GM12878 (cell line): ENCODE measurements around the gene FXYD3. TPM values are rescaled to one million over a fixed set of nuclear protein-coding genes. Genes with fewer than 3 reads are reported as not detected.

Experiments used
- ATAC-seq: fragments of 200-7000 bp; cut with Tn5 transposase; 3 replicates; pipeline ENCODE4 v1.9.1; 2020; ENCODE audit warnings: mild to moderate bottlenecking, moderate library complexity
- BruUV-seq: library from RNA; stranded (reverse); fragments of 400-500 nt; replicated peaks from 2 replicates; lab custom pipeline; 2021; lab: Mats Ljungman, UMichigan
- CTCF ChIA-PET: fragments of 300-600 bp; sonication (Branson Sonifier 250); formaldehyde crosslinking; extraction: SDS; loops from one replicate; lab custom pipeline; 2021; ENCODE audit warnings: inconsistent platforms; lab: Yijun Ruan, JAX
- POLR2A ChIA-PET: fragments of 350-600 bp; formaldehyde crosslinking; extraction: SDS; loops from one replicate; lab custom pipeline; 2021; ENCODE audit warnings: inconsistent platforms; lab: Charles Lee
- RAD21 ChIA-PET: fragments of 300-600 bp; sonication (Branson Sonifier 250); formaldehyde crosslinking; loops from one replicate; lab custom pipeline; 2023; ENCODE audit warnings: antibody characterized with exemption; ENCODE audit not compliant: unreplicated experiment; lab: Charles Lee
- SMC1A ChIA-PET: fragments of 300-600 bp; sonication (Branson Sonifier 250); formaldehyde crosslinking; loops from one replicate; lab custom pipeline; 2023; ENCODE audit not compliant: unreplicated experiment, uncharacterized antibody; lab: Charles Lee
- DNase-seq: peaks from one replicate; pipeline ENCODE4 v3.0.0-alpha.2; 2011; ENCODE audit warnings: low read depth, low spot score
- FAIRE-seq: peaks from 3 replicates; lab custom pipeline; 2011; peaks lifted over from hg19 to GRCh38; lab: Jason Lieb, UNC
- H2AFZ ChIP-seq: 2 replicates; pipeline ENCODE4 v1.6.0; 2011; ENCODE audit warnings: low read depth, low read length, control low read depth; ENCODE audit not compliant: control insufficient read depth
- H3K27ac ChIP-seq: 2 replicates; pipeline ENCODE4 v1.5.1; 2011; ENCODE audit warnings: control low read depth; ENCODE audit not compliant: control insufficient read depth, insufficient read depth
- H3K27me3 ChIP-seq, 2 experiments: replicated peaks in 1 of 2; 2 replicates each; pipeline versions ENCODE4 v1.6.0 to v1.6.1; 2011; ENCODE audit warnings: low read length in 1 of 2; ENCODE audit not compliant: control insufficient read depth in 2 of 2, insufficient read depth in 2 of 2
- H3K36me3 ChIP-seq, 2 experiments: 2 replicates each; pipeline ENCODE4 v1.5.1; 2011; ENCODE audit warnings: low read length in 1 of 2; ENCODE audit not compliant: control insufficient read depth in 2 of 2, insufficient read depth in 2 of 2
- H3K4me1 ChIP-seq: 2 replicates; pipeline ENCODE4 v1.6.1; 2011; ENCODE audit warnings: mild to moderate bottlenecking, low read length, moderate library complexity, mixed read lengths; ENCODE audit not compliant: control insufficient read depth, insufficient read depth
- H3K4me2 ChIP-seq: 2 replicates; pipeline ENCODE4 v1.6.0; 2011; ENCODE audit warnings: control low read depth; ENCODE audit not compliant: control insufficient read depth, insufficient read depth
- H3K4me3 ChIP-seq: fragments of 200-600 bp; sonication (generic); 2 replicates; pipeline ENCODE4 v1.5.1; 2016
- H3K79me2 ChIP-seq: 2 replicates; pipeline ENCODE4 v1.6.0; 2011; ENCODE audit warnings: low read length; ENCODE audit not compliant: control insufficient read depth, insufficient read depth
- H3K9ac ChIP-seq: 2 replicates; pipeline ENCODE4 v1.8.0; 2011; ENCODE audit warnings: low read length, control low read depth, mixed read lengths; ENCODE audit not compliant: control insufficient read depth, insufficient read depth
- H3K9me3 ChIP-seq: replicated peaks from 3 replicates; pipeline ENCODE4 v1.5.1; 2011; ENCODE audit warnings: mild to moderate bottlenecking, low read length; ENCODE audit not compliant: control insufficient read depth, insufficient read depth
- H4K20me1 ChIP-seq: 2 replicates; pipeline ENCODE4 v1.6.0; 2011; ENCODE audit not compliant: control insufficient read depth, insufficient read depth
- BACH1 ChIP-seq: fragments of 450-650 bp; IDR thresholded peaks from 2 replicates; pipeline ENCODE4 v1.6.1; 2017; ENCODE audit warnings: mild to moderate bottlenecking, borderline replicate concordance
- BHLHE40 ChIP-seq, 2 experiments: fragments of 450-650 bp in 1 of 2; IDR thresholded peaks; 2 replicates each; pipeline ENCODE4 v1.6.1; 2011 to 2017; ENCODE audit warnings: low read depth in 2 of 2, borderline replicate concordance in 1 of 2, improper control_type of control experiment in 1 of 2, low read length in 1 of 2, mild to moderate bottlenecking in 1 of 2
- FOS ChIP-seq: IDR thresholded peaks from 3 replicates; pipeline ENCODE4 v1.6.1; 2011; ENCODE audit warnings: borderline replicate concordance; ENCODE audit not compliant: insufficient read length; ENCODE audit errors: extremely low read depth
- HDGF ChIP-seq: fragments of 450-650 bp; IDR thresholded peaks from 2 replicates; pipeline ENCODE4 v1.6.1; 2016; ENCODE audit warnings: antibody characterized with exemption
- IKZF1 ChIP-seq: fragments of 450-650 bp; conservative IDR thresholded peaks from 2 replicates; pipeline ENCODE4 v1.6.1; 2017; ENCODE audit warnings: antibody characterized with exemption, mild to moderate bottlenecking
- MEF2B ChIP-seq: fragments of 450-650 bp; IDR thresholded peaks from 2 replicates; pipeline ENCODE4 v1.6.1; 2018; ENCODE audit warnings: mild to moderate bottlenecking, moderate library complexity; ENCODE audit not compliant: partially characterized antibody, poor library complexity, severe bottlenecking
- MXI1 ChIP-seq: fragments of 150-350 bp; IDR thresholded peaks from 2 replicates; pipeline ENCODE4 v1.6.1; 2011; ENCODE audit warnings: low read depth, mild to moderate bottlenecking, inconsistent platforms, low read length, improper control_type of control experiment
- NBN ChIP-seq: fragments of 450-650 bp; IDR thresholded peaks from 2 replicates; pipeline ENCODE4 v1.6.1; 2016
- NR2F1 ChIP-seq: fragments of 450-650 bp; conservative IDR thresholded peaks from 2 replicates; pipeline ENCODE4 v1.6.1; 2017; ENCODE audit warnings: mild to moderate bottlenecking
- SMARCA5 ChIP-seq: fragments of 450-650 bp; IDR thresholded peaks from 2 replicates; pipeline ENCODE4 v1.6.1; 2017; ENCODE audit warnings: mild to moderate bottlenecking
- YY1 ChIP-seq: IDR thresholded peaks from 2 replicates; pipeline ENCODE4 v1.6.1; 2011; ENCODE audit warnings: low read depth, mild to moderate bottlenecking, low read length
- WGBS: methylation state at CpG from one replicate; pipeline ENCODE4 v1.1.6; 2016; ENCODE audit warnings: low lambda C conversion rate; ENCODE audit not compliant: insufficient replicate concordance, insufficient coverage; ENCODE audit errors: missing lambda C conversion rate; 5-methylcytosine and 5-hydroxymethylcytosine counted together
- in situ Hi-C: fragments of 300-500 bp; cut with MboI; formaldehyde crosslinking; loops from 9 replicates; pipeline ENCODE4 v1.14.3; 2018; ENCODE audit warnings: mixed read lengths
- intact Hi-C: fragments of 100-400 bp; cut with micrococcal nuclease; formaldehyde crosslinking; loops from one replicate; pipeline ENCODE4 v1.14.2; 2022; ENCODE audit not compliant: unreplicated experiment
- polyA plus RNA-seq, 11 experiments: library from polyadenylated mRNA; depleted of rRNA in 4 of 11; unstranded in 6 of 11; stranded (reverse) in 5 of 11; fragments of >200 nt; fragmentation: Nextera tagmentation in 4 of 11; fragmentation: Illumina TruSeq in 1 of 11; extraction: Ambion mirVana in 4 of 11; extraction: Trizol in 1 of 11; gene quantifications; 1 replicate in 1 of 11; 2 replicates in 10 of 11; pipeline versions ENCODE4 v1.2.1 to v1.2.3, GENCODE V29; 2011 to 2016; ENCODE audit warnings: inconsistent platforms in 2 of 11, missing spikeins in 2 of 11, low read depth in 1 of 11
- total RNA-seq, 4 experiments: library from RNA; depleted of rRNA in 3 of 4; stranded (reverse); fragments of >200 nt in 3 of 4; fragmentation: Illumina TruSeq in 1 of 4; extraction: Trizol in 1 of 4; gene quantifications; 2 replicates each; pipeline versions ENCODE4 v1.2.1 to v1.2.3, GENCODE V29; 2013 to 2021
- TF ChIP-seq, protein P1 (sequence below): fragments of 450-650 bp; IDR thresholded peaks from 2 replicates; pipeline ENCODE4 v1.6.1; 2016; ENCODE audit warnings: mild to moderate bottlenecking
- TF ChIP-seq, protein P2 (sequence below): fragments of 450-650 bp; IDR thresholded peaks from 2 replicates; pipeline ENCODE4 v1.6.1; 2017; ENCODE audit warnings: mild to moderate bottlenecking, moderate library complexity
- TF ChIP-seq, protein P3 (sequence below): IDR thresholded peaks from 2 replicates; pipeline ENCODE4 v1.6.1; 2011; ENCODE audit warnings: borderline replicate concordance, low read depth, mild to moderate bottlenecking, moderate library complexity, mixed read lengths, low read length; ENCODE audit not compliant: insufficient read depth; ENCODE audit errors: extremely low read length

Gene FXYD3
- total and polyA plus RNA-seq, 10 of the 15 experiments (the other 5 are each of a cell fraction or from before 2014, with no cell fraction given), result 0.09 to 0.44 TPM; not detected in 8

DNA sequence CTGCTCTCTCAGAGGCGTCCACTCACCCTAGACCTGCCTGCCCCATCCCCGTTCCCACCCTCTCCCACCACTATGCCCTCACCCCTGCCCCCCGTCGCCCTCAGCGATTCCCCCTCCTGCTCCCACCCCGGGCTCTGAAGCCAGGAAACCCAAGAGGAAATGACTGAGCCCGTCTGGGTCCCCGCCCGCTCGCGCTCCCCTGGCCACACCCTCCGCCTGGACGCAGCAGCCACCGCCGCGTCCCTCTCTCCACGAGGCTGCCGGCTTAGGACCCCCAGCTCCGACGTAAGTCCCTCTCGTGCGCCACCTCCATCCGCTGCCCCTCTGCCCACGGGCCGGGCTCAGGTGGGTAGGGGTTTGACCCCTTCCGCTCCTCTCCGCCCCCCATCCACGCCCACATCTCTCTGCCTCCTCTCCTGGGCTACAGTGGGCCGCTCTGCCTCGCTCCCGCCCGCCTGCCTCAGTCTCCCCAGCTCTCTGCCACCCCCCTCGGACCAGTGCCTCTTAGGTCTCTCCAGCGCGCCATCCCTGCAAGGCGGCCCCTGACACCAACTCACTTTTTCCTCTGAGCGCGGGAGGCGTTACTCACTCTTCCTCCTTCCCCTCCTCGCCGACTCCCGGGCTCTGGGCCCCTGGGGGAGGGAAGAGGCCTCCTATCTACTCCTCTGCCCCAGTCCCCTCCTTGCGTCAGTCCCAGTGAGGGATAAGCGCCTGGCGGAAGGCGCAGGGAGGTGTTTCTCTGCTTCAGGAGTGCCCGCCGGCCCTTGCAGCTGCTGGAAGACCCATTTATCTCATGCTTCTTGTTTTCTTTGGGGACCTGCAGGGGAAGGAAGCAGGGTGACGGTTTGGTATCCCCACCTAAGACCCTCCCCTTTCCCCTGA, 39.1 kb downstream of the FXYD3 start, which contains the start of gene FXYD5 (continued):
- no peak for TF ChIP-seq MEF2B

DNA sequence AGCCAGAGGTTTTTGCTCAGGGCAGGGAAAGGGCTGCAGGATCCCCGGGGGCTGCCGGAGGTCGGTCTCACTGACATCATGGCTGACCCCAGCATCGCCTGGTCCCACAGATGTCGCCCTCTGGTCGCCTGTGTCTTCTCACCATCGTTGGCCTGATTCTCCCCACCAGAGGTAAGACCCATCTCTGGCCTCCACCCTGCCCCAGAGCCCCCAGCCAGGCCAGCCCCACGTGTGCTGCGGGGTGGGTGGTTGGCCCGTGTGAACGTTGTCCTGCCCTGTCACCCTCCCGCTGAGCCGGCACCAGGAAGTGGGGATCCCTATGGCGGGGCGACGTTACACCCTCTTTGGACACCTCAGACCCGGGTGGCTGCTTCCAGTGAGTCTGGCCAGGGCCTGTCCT, 39.8 kb downstream of the FXYD3 start:
- H3K4me3 ChIP-seq, result peak overlapping the region; percentile 98
- WGBS, result 0% methylated on average over 12 of the region's 17 CpGs
- no peaks in the 10 kb centered on the region for H3K9me3 ChIP-seq
- DNase-seq (no peak), ATAC-seq (peak; percentile 61), FAIRE-seq (peak; percentile 87)
- peaks cover 0 to 3% of the 10 kb centered on the region in 2 experiments; a peak in 1 of 4 replicates for H3K27me3 ChIP-seq
- peaks cover 2 to 18% of the 10 kb centered on the region in 2 experiments for H3K36me3 ChIP-seq
- peaks cover 6% of the 10 kb centered on the region for H3K4me1 ChIP-seq
- peak overlapping the region; percentile 81 for H3K4me2 ChIP-seq
- CTCF ChIA-PET, result interaction anchor here (1.0 kb wide), 1 partner anchor 79 kb away, joined by 3 read pairs; no protein-coding TSS in a partner anchor
- intact Hi-C loops, result loop anchor here (5.0 kb wide), 1 partner anchor 52 kb away; no protein-coding TSS in a partner anchor
- no TSS peak for BruUV-seq
- POLR2A ChIA-PET, result no interaction called here
- peak overlapping the region; percentile 34 for H3K27ac ChIP-seq
- no peaks in the 10 kb centered on the region for H4K20me1 ChIP-seq
- H3K79me2 ChIP-seq, result peaks cover 19% of the 10 kb centered on the region
- H2AFZ ChIP-seq, result peak overlapping the region; percentile 59
- SMC1A ChIA-PET, result no interaction called here
- in situ Hi-C loops, result no loop called here
- RAD21 ChIA-PET, result interaction anchor here (1.0 to 2.3 kb wide), 2 partner anchors 14 kb away, joined by 3 to 17 read pairs; no protein-coding TSS in a partner anchor
- H3K9ac ChIP-seq, result peak overlapping the region; percentile 75
- TF ChIP-seq MEF2B (peak; percentile 20), NR2F1 (peak; percentile 60; the same call in 1 of the 2 replicates), IKZF1 (no peak), NBN (0 out of 2 replicates have a peak, but pooled peaks have one; percentile 2), HDGF (peak; percentile 28; the same call in 1 of the 2 replicates), YY1 (peak; percentile 67; the same call in 1 of the 2 replicates), SMARCA5 (0 out of 2 replicates have a peak, but pooled peaks have one; percentile 32), MXI1 (0 out of 2 replicates have a peak, but pooled peaks have one; percentile 48), BHLHE40 (IDR thresholded peaks at IDR 0.05; ENCODE audit: borderline replicate concordance in 1 of 2, low read depth in 2 of 2, low read length in 1 of 2) (peak in 1 of 2 experiments; percentile 42; a peak in 1 of 4 replicates), FOS (no peak), BACH1 (0 out of 2 replicates have a peak, but pooled peaks have one; percentile 27)
- TF ChIP-seq, protein P1, sequence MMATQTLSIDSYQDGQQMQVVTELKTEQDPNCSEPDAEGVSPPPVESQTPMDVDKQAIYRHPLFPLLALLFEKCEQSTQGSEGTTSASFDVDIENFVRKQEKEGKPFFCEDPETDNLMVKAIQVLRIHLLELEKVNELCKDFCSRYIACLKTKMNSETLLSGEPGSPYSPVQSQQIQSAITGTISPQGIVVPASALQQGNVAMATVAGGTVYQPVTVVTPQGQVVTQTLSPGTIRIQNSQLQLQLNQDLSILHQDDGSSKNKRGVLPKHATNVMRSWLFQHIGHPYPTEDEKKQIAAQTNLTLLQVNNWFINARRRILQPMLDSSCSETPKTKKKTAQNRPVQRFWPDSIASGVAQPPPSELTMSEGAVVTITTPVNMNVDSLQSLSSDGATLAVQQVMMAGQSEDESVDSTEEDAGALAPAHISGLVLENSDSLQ, result 0 out of 2 replicates have a peak, but pooled peaks have one; percentile 9
- TF ChIP-seq, protein P2, sequence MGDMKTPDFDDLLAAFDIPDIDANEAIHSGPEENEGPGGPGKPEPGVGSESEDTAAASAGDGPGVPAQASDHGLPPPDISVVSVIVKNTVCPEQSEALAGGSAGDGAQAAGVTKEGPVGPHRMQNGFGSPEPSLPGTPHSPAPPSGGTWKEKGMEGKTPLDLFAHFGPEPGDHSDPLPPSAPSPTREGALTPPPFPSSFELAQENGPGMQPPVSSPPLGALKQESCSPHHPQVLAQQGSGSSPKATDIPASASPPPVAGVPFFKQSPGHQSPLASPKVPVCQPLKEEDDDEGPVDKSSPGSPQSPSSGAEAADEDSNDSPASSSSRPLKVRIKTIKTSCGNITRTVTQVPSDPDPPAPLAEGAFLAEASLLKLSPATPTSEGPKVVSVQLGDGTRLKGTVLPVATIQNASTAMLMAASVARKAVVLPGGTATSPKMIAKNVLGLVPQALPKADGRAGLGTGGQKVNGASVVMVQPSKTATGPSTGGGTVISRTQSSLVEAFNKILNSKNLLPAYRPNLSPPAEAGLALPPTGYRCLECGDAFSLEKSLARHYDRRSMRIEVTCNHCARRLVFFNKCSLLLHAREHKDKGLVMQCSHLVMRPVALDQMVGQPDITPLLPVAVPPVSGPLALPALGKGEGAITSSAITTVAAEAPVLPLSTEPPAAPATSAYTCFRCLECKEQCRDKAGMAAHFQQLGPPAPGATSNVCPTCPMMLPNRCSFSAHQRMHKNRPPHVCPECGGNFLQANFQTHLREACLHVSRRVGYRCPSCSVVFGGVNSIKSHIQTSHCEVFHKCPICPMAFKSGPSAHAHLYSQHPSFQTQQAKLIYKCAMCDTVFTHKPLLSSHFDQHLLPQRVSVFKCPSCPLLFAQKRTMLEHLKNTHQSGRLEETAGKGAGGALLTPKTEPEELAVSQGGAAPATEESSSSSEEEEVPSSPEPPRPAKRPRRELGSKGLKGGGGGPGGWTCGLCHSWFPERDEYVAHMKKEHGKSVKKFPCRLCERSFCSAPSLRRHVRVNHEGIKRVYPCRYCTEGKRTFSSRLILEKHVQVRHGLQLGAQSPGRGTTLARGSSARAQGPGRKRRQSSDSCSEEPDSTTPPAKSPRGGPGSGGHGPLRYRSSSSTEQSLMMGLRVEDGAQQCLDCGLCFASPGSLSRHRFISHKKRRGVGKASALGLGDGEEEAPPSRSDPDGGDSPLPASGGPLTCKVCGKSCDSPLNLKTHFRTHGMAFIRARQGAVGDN, result peak; percentile 55
- TF ChIP-seq, protein P3, sequence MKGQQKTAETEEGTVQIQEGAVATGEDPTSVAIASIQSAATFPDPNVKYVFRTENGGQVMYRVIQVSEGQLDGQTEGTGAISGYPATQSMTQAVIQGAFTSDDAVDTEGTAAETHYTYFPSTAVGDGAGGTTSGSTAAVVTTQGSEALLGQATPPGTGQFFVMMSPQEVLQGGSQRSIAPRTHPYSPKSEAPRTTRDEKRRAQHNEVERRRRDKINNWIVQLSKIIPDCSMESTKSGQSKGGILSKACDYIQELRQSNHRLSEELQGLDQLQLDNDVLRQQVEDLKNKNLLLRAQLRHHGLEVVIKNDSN, result peak; percentile 40
